HepG2 (cell line): ENCODE results near the gene INSIG1. TPM values are rescaled to one million over a fixed set of nuclear protein-coding genes. Genes with fewer than 3 reads are reported as not detected.

Experiments
- HOXA9 ChIP-seq: sonication (generic); formaldehyde crosslinking; IDR thresholded peaks from 2 replicates; pipeline ENCODE4 v1.8.1; 2022; ENCODE audit warnings: missing genetic modification reagents, mild to moderate bottlenecking, moderate library complexity, borderline replicate concordance
- IRX3 ChIP-seq: sonication (generic); formaldehyde crosslinking; IDR thresholded peaks from 2 replicates; pipeline ENCODE4 v1.8.1; 2023; ENCODE audit warnings: mild to moderate bottlenecking, low read depth, missing genetic modification reagents, borderline replicate concordance
- MATR3 ChIP-seq: sonication (generic); formaldehyde crosslinking; IDR thresholded peaks from 2 replicates; pipeline ENCODE4 v1.4.0; 2020; ENCODE audit warnings: missing genetic modification reagents
- NFIC ChIP-seq: IDR thresholded peaks from 2 replicates; pipeline ENCODE4 v1.6.1; 2012; ENCODE audit warnings: mild to moderate bottlenecking, low read length, inconsistent platforms
- ZC3H4 ChIP-seq: sonication (generic); formaldehyde crosslinking; IDR thresholded peaks from 2 replicates; pipeline ENCODE4 v1.4.0; 2020; ENCODE audit warnings: missing genetic modification reagents, borderline replicate concordance
- ZFP82 ChIP-seq: sonication (generic); formaldehyde crosslinking; IDR thresholded peaks from 2 replicates; pipeline ENCODE4 v1.5.1; 2020; ENCODE audit warnings: mild to moderate bottlenecking, missing genetic modification reagents, borderline replicate concordance
- ZNF121 ChIP-seq: sonication (generic); formaldehyde crosslinking; IDR thresholded peaks from 2 replicates; pipeline ENCODE4 v1.5.0; 2020; ENCODE audit warnings: mild to moderate bottlenecking, missing genetic modification reagents
- polyA plus RNA-seq, 8 experiments: library from polyadenylated mRNA; depleted of rRNA in 3 of 8; stranded (reverse) in 7 of 8; unstranded in 1 of 8; fragments of >200 nt; fragmentation: Illumina TruSeq in 4 of 8; extraction: Trizol in 4 of 8; gene quantifications; 2 replicates each; pipeline versions ENCODE4 v1.2.1 to v1.2.3, GENCODE V29; 2011 to 2016; ENCODE audit warnings: low read depth in 4 of 8, missing spikeins in 1 of 8, mixed read lengths in 1 of 8; ENCODE audit not compliant: insufficient read depth in 1 of 8
- total RNA-seq, 5 experiments: library from RNA; depleted of rRNA; stranded (reverse); fragments of >200 nt; fragmentation: Illumina TruSeq; extraction: Trizol; gene quantifications; 2 replicates each; pipeline ENCODE4 v1.2.3, GENCODE V29; 2016; ENCODE audit warnings: low read depth in 1 of 5
- TF ChIP-seq, protein P1 (sequence below): sonication (generic); formaldehyde crosslinking; conservative IDR thresholded peaks from 2 replicates; pipeline ENCODE4 v1.8.0; 2022; ENCODE audit warnings: mild to moderate bottlenecking, moderate library complexity, missing genetic modification reagents
- TF ChIP-seq, protein P2 (sequence below): sonication (generic); formaldehyde crosslinking; IDR thresholded peaks from 2 replicates; pipeline ENCODE4 v1.5.1; 2020; ENCODE audit warnings: mild to moderate bottlenecking, missing genetic modification reagents, moderate library complexity
- TF ChIP-seq, protein P3 (sequence below): sonication (generic); formaldehyde crosslinking; conservative IDR thresholded peaks from 2 replicates; pipeline ENCODE4 v1.5.0; 2020; ENCODE audit warnings: missing genetic modification reagents
- TF ChIP-seq, protein P4 (sequence below): sonication (generic); formaldehyde crosslinking; conservative IDR thresholded peaks from 2 replicates; pipeline ENCODE4 v1.4.0; 2020; ENCODE audit warnings: missing genetic modification reagents

Gene INSIG1
- total and polyA plus RNA-seq, 2 of the 13 experiments (the other 11 are each of a cell fraction or from before 2014, with no cell fraction given) = 0.07 to 0.11 TPM

DNA sequence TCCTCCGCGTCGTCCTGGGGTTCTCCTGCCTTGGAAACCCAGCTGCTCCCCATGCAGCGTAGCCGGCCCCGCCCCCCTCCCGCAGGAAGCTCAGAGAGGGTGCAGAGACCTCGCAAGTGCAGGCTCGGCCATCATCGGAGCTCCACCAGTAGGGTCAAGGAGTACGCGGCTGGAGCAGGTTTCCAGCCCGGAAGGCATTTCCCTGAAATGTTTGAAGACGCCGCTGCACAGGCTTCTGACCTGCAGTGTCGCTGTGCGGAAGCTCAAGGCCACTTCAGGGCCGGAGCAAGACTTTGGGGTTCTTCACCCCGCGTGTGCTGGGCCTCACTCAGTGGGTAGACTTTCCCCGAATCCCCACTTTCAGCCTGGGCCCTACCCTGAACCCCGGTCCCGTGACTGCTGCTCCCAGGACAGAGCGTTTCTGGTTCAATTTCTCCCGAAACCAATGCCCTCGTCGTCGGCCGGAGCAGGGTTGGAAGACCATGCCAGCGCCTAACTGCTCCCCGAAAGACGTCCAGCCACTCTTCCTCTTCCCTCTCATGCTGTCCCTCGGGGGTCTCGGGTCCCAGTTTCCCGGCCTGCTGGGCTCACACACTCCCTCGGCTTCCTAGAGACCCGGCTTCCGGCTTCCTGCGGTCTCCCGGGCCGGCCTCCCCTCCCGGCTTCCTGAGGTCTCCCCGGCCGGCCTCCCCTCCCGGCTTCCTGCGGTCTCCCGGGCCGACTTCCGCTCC lies 52.1 kb downstream of the INSIG1 start (continued):
- TF ChIP-seq, protein P1, sequence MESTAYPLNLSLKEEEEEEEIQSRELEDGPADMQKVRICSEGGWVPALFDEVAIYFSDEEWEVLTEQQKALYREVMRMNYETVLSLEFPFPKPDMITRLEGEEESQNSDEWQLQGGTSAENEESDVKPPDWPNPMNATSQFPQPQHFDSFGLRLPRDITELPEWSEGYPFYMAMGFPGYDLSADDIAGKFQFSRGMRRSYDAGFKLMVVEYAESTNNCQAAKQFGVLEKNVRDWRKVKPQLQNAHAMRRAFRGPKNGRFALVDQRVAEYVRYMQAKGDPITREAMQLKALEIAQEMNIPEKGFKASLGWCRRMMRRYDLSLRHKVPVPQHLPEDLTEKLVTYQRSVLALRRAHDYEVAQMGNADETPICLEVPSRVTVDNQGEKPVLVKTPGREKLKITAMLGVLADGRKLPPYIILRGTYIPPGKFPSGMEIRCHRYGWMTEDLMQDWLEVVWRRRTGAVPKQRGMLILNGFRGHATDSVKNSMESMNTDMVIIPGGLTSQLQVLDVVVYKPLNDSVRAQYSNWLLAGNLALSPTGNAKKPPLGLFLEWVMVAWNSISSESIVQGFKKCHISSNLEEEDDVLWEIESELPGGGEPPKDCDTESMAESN (CRISPR knock-in tag) = no peak
- TF ChIP-seq NFIC = no peak
- no peak for TF ChIP-seq ZNF121
- TF ChIP-seq IRX3 (CRISPR knock-in tag) = no peak
- no peak for TF ChIP-seq HOXA9 (CRISPR knock-in tag)
- TF ChIP-seq, protein P2, sequence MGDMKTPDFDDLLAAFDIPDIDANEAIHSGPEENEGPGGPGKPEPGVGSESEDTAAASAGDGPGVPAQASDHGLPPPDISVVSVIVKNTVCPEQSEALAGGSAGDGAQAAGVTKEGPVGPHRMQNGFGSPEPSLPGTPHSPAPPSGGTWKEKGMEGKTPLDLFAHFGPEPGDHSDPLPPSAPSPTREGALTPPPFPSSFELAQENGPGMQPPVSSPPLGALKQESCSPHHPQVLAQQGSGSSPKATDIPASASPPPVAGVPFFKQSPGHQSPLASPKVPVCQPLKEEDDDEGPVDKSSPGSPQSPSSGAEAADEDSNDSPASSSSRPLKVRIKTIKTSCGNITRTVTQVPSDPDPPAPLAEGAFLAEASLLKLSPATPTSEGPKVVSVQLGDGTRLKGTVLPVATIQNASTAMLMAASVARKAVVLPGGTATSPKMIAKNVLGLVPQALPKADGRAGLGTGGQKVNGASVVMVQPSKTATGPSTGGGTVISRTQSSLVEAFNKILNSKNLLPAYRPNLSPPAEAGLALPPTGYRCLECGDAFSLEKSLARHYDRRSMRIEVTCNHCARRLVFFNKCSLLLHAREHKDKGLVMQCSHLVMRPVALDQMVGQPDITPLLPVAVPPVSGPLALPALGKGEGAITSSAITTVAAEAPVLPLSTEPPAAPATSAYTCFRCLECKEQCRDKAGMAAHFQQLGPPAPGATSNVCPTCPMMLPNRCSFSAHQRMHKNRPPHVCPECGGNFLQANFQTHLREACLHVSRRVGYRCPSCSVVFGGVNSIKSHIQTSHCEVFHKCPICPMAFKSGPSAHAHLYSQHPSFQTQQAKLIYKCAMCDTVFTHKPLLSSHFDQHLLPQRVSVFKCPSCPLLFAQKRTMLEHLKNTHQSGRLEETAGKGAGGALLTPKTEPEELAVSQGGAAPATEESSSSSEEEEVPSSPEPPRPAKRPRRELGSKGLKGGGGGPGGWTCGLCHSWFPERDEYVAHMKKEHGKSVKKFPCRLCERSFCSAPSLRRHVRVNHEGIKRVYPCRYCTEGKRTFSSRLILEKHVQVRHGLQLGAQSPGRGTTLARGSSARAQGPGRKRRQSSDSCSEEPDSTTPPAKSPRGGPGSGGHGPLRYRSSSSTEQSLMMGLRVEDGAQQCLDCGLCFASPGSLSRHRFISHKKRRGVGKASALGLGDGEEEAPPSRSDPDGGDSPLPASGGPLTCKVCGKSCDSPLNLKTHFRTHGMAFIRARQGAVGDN (CRISPR knock-in tag) = 0 out of 2 replicates have a peak, but pooled peaks have one; percentile 8
- no peak for TF ChIP-seq MATR3
- TF ChIP-seq ZFP82 = no peak
- TF ChIP-seq, protein P3, sequence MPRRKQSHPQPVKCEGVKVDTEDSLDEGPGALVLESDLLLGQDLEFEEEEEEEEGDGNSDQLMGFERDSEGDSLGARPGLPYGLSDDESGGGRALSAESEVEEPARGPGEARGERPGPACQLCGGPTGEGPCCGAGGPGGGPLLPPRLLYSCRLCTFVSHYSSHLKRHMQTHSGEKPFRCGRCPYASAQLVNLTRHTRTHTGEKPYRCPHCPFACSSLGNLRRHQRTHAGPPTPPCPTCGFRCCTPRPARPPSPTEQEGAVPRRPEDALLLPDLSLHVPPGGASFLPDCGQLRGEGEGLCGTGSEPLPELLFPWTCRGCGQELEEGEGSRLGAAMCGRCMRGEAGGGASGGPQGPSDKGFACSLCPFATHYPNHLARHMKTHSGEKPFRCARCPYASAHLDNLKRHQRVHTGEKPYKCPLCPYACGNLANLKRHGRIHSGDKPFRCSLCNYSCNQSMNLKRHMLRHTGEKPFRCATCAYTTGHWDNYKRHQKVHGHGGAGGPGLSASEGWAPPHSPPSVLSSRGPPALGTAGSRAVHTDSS = no peak
- TF ChIP-seq, protein P4, sequence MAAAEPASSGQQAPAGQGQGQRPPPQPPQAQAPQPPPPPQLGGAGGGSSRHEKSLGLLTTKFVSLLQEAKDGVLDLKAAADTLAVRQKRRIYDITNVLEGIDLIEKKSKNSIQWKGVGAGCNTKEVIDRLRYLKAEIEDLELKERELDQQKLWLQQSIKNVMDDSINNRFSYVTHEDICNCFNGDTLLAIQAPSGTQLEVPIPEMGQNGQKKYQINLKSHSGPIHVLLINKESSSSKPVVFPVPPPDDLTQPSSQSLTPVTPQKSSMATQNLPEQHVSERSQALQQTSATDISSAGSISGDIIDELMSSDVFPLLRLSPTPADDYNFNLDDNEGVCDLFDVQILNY = no peak
- no peak for TF ChIP-seq ZC3H4 (CRISPR knock-in tag)
